Sigmoid colon (tissue), 4 donors: ENCODE results near the gene KIF3C.

Source experiments
- CTCF ChIP-seq, 4 experiments: fragments of 450-650 bp in 3 of 4; fragments of 200-600 bp in 1 of 4; IDR thresholded peaks; one replicate each; pipeline ENCODE4 v1.5.1; 2016 to 2019; ENCODE audit warnings: antibody characterized with exemption in 4 of 4, mild to moderate bottlenecking in 3 of 4, moderate library complexity in 2 of 4
- POLR2A ChIP-seq, 2 donors: fragments of 450-650 bp; IDR thresholded peaks; one replicate each; pipeline ENCODE4 v1.6.1; 2016; ENCODE audit warnings: antibody characterized with exemption in 2 of 2, mild to moderate bottlenecking in 2 of 2, moderate library complexity in 2 of 2
- POLR2AphosphoS5 ChIP-seq, 4 donors: sonication (generic); formaldehyde crosslinking; IDR thresholded peaks; one replicate each; pipeline ENCODE4 v1.6.1; 2017; ENCODE audit warnings: antibody characterized with exemption in 4 of 4

DNA sequence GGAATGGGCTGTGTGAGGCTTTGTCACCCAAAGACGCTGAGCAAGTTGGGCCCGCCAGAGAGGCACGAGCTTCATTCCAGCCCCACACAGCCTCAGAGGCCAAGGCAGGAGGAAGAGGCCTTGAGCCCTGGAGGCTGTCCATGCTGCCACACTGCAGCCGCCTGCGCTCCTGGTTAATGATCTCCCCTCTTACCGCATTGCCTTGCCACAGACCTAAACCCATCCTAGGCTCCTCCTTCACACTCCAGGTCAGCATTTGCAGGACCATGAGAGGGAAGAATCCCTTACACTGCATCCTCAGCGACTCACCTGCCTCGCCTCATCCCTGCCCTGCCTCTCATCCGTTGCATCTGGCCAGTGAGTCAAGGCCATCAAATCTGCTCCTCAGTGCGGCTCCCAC is 24.6 kb downstream of the KIF3C start:
- TF ChIP-seq CTCF (IDR thresholded peaks at IDR 0.05) (no peak), POLR2A (IDR thresholded peaks at IDR 0.05) (no peak), POLR2AphosphoS5 (IDR thresholded peaks at IDR 0.05) (no peak)
